Measurements from ENCODE around the gene CA6.
"Not testable (repeated sequence)": the region's sequence is repeated elsewhere in the genome, so short reads cannot be mapped to it uniquely, and the experiment has no call there.

CA6 gene

DNA sequence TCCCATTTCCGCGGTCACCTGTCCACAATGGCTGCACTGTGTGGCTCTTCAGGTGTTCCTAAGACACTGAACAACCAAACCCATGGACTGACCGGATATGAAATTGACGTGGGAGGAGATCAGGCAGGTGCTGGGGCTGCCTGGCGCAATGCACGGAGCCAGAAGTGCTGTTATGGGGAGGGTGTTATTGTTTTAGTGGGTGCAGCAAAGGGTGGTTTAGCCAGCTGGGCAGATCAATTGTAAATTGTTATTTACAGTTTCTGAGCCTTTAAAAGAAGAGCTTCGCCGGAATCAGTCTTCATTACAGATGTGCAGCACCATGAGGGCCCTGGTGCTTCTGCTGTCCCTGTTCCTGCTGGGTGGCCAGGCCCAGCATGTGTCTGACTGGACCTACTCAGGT, at the start of gene CA6:
Gene CA6 (plus strand): TSS at position 301 of the 400 bp plus-strand sequence. CDS start 19 bp downstream, at position 320.
- FAIRE-seq (no peak), DNase-seq (ENCODE audit: insufficient read length, low spot score) (no peak)

DNA sequence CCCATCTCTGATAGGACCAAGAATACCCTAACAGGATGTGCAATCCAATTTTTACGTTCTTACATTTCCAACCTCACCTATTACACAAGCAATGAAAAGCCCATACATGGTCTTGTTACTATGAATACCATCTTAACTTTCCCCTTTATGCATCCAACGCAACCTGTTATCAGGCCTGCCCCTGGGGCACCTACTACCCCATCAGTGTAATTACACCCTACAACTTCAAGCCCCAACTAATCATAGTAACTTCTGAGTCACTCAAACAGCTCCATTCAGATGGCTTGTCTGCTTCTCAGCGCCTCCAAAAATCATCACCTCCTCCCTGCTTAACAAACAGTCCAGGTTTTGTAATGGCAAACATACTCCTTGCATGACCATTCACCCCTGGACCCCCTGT, 48.9 kb upstream of the CA6 start:
- not testable (repeated sequence) for DNase-seq (ENCODE audit: insufficient read length, low spot score); FAIRE-seq

DNA sequence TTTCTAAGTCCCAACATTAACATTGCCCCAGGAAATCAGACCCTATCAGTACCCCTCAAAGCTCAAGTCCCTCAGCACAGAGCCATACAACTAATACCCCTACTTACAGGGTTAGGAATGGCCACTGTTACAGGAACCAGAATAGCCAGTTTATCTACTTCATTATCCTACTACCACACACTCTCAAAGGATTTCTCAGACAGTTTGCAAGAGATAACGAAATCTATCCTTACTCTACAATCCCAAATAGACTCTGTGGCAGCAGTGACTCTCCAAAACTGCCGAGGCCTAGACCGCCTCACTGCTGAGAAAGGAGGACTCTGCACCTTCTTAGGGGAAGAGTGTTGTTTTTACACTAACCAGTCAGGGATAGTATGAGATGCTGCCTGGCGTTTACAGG, 48.2 kb upstream of the CA6 start:
- FAIRE-seq, result not testable (repeated sequence)

DNA sequence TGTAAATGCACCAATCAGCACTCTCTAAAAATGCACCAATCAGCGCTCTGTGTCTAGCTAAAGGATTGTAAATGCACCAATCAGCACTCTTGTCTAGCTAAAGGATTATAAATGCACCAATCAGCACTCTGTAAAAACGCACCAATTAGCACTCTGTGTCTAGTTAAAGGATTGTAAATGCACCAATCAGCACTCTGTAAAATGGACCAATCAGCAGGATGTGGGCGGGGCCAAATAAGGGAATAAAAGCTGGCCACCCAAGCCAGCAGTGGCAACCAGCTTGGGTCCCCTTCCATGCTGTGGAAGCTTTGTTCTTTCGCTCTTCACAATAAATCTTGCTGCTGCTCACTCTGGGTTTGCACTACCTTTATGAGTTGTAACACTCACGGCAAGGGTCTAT, 47.2 kb upstream of the CA6 start:
- FAIRE-seq, result not testable (repeated sequence)

More for the DNA sequence above, 48.2 kb upstream of the CA6 start:
- DNase-seq (ENCODE audit: insufficient read length, low spot score), result not testable (repeated sequence)

DNA sequence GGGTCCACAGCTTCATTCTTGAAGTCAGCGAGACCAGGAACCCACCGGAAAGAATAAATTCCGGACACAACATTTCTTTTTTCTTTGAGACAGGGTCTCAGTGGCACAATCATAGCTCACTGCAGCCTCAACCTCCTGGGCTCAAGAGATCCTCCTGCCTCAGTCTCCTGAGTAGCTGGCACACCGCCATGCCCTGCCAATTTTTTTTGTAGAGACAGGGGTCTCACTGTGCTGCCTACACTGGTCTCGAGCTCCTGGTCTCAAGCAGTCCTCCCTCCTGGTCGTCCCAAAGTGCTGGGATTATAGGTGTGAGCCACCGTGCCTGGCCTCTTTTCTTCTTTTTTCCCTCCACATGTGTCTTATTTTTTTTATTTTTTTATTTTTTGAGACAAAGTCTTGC, 46.6 kb upstream of the CA6 start:
- DNase-seq (ENCODE audit: insufficient read length, low spot score), result no peak
- no peak for FAIRE-seq

More for the DNA sequence above, 47.2 kb upstream of the CA6 start:
- not testable (repeated sequence) for DNase-seq (ENCODE audit: insufficient read length, low spot score)

DNA sequence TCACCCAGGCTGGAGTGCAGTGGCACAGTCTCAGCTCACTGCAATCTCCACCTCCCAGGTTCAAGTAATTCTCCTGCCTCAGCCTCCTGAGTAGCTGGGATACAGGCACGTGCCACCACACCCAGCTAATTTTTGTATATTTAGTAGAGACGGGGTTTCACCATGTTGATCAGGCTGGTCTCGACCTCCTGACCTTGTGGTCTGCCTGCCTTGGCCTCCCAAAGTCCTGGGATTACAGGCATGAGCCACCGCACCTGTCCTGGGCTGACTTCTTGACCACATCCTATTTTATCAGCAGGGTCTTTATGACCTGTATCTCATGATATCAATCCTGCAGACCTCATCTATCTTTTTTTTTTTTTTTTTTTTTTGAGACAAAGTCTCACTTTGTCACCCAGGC, 45.0 kb upstream of the CA6 start:
- FAIRE-seq, result not testable (repeated sequence)

DNA sequence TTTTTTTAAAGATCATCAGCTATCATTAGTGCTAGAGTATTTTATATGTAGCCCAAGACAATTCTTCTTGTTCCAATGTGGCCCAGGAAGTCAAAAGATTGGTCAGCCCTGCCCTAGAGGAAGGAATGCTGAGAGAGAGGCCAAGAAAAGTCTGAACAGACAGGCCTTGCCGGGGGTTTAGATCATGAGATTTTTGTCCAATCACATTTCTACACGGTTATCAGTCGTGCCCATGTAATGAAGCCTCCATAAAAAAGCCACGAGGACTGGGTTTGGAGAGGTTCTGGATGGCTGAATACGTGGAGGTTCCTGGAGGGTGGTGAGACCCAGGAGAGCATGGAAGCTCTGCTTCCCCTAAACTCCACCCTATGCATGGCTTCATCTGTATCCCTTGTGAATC, 42.9 kb upstream of the CA6 start:
- DNase-seq (ENCODE audit: insufficient read length, low spot score), result no peak
- FAIRE-seq, result no peak

More for the DNA sequence above, 45.0 kb upstream of the CA6 start:
- DNase-seq (ENCODE audit: insufficient read length, low spot score), result not testable (repeated sequence)

DNA sequence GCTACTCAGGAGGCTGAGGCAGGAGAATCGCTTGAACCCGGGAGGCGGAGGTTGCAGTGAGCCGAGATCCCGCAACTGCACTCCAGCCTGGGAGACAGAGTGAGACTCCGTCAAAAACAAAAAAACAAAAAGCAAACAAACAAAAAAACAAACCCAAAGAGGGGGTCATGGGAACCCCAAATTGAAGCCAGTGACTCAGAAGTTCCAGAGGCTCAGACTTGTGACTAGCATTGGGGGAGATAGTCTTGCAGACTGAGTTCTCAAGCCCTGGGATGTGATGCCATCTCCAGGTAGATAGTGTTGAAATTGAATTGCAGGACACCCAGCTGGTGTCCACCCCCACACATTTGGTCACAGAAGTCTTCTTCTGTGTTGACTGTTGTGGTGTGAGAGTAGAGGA, 42.3 kb upstream of the CA6 start:
- no peak for DNase-seq (ENCODE audit: insufficient read length, low spot score)

DNA sequence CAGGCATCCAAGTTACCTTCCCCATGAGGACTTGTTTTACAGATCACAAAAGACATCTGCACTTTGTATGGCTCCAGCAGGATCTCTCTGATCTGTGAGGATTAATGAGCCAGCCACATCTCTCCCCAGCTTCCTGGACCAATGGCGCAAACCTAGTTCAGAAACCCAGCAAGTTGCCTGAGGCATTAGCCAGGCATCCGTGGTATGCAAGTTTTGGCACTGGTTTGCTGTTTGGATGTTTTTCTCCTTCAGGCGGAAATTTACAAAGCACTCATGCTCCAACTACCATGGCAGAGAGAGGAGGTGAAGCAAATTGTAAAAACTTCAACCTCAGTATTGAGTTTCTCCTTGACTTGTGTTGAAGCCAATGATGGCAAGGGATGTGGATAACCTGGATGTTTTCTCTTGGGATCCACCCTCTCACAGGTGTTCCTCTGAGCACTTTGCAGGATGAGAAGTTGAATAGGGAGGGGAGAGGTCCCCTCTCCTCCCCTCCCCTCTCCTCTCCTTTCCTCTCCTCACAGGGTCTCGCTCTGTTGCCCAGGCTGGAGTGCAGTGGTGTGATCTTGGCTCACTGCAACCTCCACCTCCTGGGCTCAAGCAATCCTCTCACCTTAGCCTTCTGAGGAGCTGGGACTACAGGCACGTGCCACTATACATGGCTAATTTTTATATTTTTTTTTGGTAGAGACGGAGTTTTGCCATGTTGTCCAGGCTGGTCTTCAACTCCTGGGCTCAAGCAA, 41.6 kb upstream of the CA6 start:
- peak; percentile 87 for DNase-seq (ENCODE audit: insufficient read length, low spot score)

More for the DNA sequence above, 42.3 kb upstream of the CA6 start:
- no peak for FAIRE-seq

DNA sequence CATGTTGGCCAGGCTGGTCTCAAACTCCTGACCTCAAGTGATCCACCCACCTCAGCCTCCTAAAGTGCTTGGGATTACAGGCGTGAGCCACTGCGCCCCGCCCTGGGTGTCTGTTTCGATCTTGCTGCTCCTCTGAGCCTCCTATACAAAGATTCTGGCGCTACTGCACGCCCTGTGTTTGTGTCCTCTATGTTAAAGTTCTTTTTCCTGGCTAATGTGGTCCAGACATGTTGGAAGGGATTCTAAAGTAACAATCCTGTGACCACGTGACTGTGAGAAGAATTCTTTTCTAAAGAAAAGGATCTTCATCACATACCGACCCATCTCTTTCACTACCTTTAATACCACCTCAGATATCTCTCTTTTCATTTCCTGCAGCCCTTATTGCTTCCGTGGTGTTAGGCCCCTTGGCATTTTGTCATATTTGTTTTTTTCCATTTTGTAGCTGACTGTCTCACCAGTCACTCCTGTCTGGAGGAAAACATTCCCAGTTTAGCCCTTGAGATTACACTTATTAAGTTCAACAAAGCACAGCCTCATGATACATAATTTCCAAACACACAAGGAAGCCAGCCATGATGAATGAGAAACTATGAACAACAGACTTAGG, 40.0 kb upstream of the CA6 start:
- DNase-seq (ENCODE audit: insufficient read length, low spot score), result no peak
- no peak for FAIRE-seq

More for the DNA sequence above, 41.6 kb upstream of the CA6 start:
- peak; percentile 38 for FAIRE-seq

DNA sequence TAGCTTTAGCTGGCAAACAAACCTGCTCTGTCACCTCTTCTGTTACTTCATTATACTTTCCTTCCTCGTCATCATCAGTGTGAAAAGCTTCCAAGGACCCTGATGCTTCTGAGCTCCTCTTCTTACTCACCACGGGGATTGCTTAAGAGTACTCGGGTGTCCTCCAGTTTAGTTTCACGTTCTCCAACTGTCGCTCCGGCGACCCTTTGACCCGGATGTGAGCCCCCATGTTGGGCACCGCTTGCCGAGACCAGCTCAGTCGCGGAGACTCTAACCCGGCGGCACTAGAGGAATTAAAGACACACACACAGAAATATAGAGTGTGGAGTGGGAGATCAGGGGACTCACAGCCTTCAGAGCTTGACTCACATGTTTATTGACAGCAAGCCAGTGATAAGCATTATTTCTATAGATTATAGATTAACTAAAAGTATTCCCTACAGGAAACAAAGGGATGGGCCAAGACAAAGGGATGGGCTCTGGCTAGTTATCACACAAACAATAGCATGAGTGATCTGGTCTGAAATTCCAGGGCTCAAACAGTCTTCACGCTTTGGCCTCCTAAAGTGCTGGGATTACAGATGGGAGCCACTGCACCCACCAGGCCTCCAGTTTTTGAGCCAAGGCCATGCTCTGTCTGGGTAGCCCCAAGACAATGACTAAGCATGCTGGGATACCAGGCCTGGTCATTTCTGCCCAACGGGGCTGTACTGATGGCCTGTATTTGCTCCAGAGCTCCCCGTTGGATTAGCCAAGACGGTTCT, 37.1 kb upstream of the CA6 start:
- no peak for DNase-seq (ENCODE audit: insufficient read length, low spot score)
- no peak for FAIRE-seq

DNA sequence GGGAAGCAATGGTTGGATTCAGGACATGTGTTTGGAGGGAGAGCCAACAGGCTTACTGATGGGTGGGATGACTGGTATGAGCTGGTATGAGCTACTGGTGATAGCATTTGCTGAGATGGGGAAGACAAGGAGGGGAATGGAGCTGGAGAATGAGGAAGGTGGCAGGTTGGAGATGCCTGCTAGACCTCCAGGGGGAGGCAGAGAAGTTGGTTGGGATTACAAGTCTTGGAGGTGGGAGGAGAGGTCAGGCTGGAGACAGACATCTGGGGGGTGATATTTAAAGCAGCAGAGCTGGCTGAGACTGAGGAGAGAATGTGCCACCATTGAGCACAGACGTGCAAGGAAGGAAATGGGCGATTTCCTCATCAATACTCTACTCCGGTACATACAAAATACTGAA, 35.3 kb upstream of the CA6 start:
- DNase-seq (ENCODE audit: insufficient read length, low spot score) (no peak), FAIRE-seq (no peak)

DNA sequence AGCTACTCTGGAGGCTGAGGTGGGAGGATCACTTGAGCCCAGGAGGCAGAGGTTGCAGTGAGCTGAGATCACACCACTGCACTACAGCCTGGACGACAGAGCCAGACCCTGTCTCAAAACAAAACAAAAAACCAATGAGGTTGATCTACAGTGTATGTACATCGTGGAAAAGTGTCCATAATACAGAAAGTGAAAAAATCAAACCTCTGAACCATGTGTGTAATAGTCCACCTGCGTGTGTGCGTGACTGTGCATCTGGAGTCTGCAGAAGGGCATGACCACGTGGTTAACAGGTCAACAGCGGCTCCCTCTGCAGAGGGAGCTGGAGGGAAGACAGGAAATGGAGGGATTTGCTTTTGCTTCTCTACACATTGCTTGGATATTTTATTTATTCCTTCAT, 34.8 kb upstream of the CA6 start:
- DNase-seq (ENCODE audit: insufficient read length, low spot score) (no peak), FAIRE-seq (no peak)

DNA sequence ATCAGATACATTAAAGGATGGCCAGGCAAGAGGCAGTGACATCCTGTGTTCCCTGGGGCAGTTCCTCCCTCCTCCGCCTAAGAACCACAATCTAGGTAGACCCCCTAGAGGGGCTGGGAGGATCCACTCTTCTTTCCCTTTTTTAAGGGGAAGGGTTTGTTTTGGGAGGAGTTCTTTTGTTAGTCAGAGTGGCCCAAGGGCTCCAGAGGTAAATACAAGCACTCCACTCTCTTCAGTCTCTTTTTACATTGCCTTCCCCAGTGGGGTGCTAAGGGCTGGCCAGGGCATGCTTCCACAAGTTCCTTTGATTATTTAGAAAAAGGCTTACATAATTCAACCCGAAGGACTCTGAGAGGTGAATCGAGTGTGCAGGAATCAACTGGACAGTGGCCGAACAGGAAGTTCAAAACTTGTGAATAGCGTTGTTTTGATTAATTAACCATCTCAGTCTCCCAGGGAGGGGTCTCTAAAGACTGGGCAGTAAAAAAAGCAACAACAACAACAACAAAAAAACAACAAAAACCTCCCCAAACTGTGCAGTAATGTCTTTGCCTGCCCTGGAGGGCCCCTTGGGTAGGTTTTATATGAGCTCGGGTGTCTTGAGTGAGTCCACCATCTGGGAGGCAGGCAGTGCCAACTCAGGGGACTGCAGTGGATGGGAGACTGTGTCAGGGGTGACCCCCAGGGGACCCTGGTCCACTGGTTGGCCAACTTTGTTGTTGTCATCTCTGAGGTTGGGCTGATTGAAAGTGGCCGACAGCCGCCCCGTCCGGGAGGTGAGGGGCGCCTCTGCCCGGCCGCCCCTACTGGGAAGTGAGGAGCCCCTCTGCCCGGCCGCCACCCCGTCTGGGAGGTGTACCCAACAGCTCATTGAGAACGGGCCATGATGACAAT, 34.0 kb upstream of the CA6 start:
- no peak for DNase-seq (ENCODE audit: insufficient read length, low spot score)
- FAIRE-seq, result no peak

DNA sequence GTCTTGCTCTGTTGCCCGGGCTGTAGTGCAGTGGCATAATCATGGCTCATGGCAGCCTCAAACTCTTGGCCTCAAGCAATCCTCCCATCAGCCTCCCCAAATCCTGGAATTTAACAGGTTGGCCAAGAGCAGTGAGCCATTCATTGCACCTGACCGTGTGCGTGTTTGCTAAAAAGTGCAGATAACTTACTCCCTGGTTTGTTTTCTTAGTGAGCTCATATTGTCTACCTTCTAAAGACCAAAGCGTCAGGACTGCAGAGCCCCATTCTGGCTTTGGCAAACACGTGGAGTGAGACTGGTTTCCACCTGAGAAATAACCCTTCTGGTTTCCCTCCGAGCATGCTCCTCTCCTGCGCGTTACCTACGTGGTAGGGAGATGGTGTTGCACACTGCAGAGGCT, 32.2 kb upstream of the CA6 start:
- DNase-seq (ENCODE audit: insufficient read length, low spot score) (no peak), FAIRE-seq (no peak)

DNA sequence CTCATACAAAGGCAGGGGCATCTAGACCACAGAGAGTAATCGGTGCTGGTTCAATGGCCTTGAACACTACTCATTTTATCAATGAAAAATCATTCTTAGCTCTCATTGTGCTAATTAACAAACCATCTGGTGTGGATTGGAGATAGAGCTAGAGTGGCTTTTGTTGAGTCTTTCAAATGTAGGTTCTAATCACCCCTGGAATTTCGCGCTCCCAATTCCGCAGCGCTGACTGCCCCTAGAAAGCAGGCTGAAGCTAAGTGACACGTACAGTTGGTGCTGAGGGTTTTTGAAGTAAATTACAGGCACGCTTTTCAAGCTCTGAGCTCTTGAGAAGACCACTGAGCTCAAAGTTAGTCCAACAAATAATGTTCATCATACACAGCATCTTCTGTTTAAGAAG, 31.2 kb upstream of the CA6 start:
- FAIRE-seq, result no peak
- no peak for DNase-seq (ENCODE audit: insufficient read length, low spot score)

DNA sequence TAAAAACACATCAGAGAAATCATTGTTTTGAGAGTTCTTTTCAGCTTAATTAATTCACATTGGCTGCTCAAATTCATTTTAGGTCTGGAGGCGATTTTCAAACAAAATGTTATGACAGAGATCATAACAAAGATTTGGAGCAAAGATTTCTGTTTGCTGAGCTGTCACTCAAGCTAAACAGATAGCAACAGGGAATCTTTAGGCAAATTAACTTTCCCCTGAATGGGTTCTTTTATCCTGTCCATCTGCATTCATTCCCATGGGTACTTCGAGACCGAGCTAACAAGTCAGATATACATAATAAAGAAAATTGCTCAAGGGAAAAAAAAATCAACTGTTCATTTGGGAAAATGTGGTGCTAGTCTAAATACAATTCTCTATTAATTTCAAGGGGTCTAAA, 30.2 kb upstream of the CA6 start:
- DNase-seq (ENCODE audit: insufficient read length, low spot score), result no peak
- no peak for FAIRE-seq

DNA sequence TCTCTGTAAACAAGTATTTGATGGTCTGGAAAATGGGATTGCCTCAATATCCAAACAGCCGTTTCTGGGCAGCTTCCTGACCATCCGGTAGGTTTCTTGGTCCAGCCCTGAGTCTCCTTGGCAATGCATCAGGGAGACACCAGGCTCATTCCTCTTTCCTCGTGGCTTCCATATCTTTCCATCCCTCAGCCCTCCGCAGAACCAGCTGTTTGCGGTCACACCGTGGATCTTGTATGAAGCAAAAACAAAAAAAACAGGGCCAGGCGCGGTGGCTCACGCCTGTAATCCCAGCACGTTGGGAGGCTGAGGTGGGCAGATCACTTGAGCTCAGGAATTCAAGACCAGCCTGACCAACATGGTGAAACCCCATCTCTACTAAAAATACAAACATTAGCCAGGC, 28.1 kb upstream of the CA6 start:
- DNase-seq (ENCODE audit: insufficient read length, low spot score); FAIRE-seq: not testable (repeated sequence)

DNA sequence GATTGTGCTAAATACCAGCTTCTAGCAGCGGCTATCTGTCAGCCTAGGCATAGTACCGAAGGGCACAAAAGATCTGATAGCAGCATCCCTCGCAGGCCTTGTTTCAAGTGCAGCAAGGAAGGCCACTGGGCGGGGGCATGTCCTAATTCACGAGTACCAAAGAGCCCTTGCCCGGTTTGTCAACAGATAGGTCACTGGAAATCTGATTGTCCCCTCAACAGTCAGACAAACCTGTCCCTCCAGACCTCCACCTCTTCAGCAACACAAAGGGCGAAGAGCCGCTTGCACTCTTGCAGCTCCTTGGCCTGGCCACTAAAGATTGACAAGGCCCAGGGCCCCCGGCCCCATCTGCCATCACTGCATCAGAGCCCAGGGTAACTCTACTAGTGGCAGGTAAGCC, 22.7 kb upstream of the CA6 start:
- DNase-seq (ENCODE audit: insufficient read length, low spot score) (no peak), FAIRE-seq (no peak)

DNA sequence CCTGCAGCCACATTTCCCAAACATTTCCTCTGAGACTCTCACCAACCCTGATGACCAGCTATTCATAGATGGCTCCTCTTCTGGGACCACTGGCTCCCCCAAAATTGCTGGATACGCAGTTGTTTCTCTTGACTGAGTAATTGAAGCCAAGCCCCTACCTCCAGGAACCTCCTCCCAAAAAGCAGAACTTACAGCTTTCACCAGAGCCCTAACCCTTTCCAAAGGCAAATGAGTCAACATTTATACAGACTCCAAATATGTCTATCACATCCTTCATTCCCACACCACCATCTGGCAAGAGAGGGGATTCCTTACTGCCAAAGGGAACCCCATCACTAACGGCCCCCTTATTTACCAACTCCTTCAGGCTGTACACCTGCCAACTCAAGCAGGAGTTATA, 20.3 kb upstream of the CA6 start:
- DNase-seq (ENCODE audit: insufficient read length, low spot score), result no peak
- no peak for FAIRE-seq

DNA sequence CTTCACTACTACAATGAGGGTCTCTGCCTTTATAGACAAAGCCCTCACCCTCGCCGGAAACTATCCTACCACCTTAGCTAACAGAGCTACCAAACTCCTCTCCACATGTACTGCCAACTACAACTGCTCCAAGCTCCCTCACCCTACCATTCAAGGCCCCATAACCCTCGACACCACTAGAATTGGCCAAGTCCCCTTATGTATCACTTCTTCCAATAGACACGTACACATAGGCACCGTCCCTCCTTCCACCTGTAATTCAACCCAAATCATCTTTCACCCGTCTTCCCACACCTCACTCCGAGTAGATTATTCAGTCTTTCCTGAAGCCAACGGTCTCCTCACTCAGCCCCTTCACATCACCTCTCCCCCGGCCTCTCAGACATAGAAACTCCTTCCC, 19.7 kb upstream of the CA6 start:
- no peak for FAIRE-seq
- DNase-seq (ENCODE audit: insufficient read length, low spot score), result no peak

Measured in HTR-8/SVneo (cell line).